HG03064 (cell line): Measurements from ENCODE around the gene SH2D1B.
"Not testable (repeated sequence)": the region's sequence is repeated elsewhere in the genome, so short reads cannot be mapped to it uniquely, and the experiment has no call there.

ENCODE experiments used
- ATAC-seq: cut with Tn5 transposase; IDR thresholded peaks from one replicate; pipeline ENCODE4 v1.9.1; 2021; ENCODE audit warnings: low read depth; ENCODE audit not compliant: unreplicated experiment

The SH2D1B gene, protein sequence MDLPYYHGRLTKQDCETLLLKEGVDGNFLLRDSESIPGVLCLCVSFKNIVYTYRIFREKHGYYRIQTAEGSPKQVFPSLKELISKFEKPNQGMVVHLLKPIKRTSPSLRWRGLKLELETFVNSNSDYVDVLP

DNA sequence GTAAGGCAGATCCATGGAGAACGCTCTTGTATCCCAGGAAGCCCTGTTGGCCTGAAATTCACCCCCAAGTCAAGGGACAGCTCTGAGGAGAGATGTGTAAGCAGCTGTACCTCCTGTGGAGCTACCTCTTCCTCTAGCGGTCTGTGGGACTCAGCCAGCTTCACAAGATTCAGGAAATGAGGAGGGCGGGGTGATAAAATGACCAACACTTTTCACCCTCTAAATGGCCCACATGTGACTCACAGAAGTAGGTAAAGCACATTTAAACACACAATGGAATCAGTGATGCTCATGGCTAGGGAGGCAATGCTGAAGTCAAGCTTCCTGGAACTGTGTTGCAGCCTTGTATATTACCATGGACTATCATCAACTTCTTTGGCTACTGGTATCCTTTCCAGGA lies at the start of gene SH2D1B:
Gene SH2D1B, minus strand, starts transcription at position 135 of the 400 bp plus-strand sequence. Its CDS starts 120 bp downstream, at position 15.
- no peak for ATAC-seq

DNA sequence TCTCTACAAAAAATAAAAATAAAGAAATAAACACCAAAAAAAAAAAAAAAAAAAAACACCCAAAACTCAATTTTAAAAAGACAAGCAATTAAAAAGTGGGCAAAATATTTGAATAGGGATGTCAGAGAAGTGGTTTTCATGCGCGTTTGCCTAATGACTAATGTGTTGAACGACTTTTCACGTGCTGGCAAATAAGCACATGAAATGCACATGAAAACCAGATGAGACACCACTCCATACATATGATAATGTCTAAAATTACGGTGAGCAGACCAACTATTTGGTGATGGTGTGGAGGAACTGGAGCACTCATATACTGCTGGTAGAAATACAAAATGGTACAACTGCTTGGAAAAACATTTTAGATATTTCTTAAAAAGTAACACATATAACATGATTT lies 46.3 kb upstream of the SH2D1B start:
- ATAC-seq = no peak

DNA sequence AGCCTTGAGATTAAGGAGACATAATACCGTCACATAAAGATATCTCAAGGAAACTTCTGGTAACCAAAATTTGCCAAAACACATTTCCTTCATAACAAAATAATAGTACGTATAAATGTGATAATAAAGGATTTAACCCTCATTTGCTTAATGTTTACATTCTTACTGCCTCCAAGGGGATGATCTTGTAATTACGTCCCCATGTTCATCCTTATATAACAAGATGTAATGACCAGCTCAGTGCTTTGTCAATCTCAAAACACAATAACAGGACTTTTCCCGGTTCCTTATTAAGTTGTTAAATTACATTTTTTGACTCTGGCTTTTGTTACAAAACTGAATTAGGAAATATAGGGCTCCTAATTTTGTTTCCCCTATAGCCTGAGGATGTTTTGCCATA lies 44.4 kb upstream of the SH2D1B start:
- ATAC-seq = no peak

DNA sequence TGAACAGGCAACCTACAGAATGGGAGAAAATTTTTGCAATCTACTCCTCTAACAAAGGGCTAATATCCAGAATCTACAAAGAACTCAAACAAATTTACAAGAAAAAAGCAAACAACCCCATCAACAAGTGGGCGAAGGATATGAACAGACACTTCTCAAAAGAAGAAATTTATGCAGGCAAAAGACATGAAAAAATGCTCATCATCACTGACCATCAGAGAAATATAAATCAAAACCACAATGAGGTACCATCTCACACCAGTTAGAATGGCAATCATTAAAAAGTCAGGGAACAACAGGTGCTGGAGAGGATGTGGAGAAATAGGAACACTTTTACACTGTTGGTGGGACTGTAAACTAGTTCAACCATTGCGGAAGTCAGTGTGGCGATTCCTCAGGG lies 42.4 kb upstream of the SH2D1B start:
- not testable (repeated sequence) for ATAC-seq

DNA sequence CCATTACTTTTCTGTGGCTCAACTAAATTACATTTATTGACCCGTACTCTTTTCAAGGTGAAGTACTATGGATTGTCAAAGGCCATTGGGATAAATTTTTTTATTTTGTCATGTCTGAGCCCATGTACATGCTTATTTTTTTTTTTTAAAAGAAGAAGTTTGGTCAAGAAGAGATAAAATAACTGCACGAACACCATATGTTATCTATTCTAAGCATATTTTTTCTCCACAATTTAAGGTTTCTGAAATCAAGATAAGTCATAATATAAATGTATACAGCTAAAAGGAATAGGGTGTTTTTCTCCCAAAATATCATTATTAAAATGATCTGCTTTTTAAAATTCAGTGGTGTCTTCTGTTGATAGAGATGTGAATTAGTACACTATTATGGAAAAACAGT lies 35.0 kb upstream of the SH2D1B start:
- no peak for ATAC-seq

DNA sequence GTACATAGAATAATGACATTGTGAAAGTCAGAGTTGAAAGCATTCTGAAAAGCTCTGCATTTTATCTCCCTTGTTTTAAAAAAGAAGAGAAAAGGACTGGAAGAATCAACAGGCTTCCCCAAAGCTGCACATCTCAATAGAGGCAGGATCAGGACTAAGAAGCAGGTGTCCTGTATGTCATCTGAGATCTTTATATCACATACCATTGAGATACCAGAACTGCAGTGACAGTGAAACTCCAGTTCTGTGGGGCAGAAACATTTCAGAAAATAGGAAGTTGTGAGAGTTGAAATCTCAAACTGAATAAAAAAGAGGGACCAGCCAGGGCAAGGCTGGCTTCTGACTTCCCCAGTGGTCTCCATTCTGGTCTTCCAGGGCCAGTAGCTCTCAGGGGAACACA lies 33.0 kb upstream of the SH2D1B start:
- no peak for ATAC-seq

DNA sequence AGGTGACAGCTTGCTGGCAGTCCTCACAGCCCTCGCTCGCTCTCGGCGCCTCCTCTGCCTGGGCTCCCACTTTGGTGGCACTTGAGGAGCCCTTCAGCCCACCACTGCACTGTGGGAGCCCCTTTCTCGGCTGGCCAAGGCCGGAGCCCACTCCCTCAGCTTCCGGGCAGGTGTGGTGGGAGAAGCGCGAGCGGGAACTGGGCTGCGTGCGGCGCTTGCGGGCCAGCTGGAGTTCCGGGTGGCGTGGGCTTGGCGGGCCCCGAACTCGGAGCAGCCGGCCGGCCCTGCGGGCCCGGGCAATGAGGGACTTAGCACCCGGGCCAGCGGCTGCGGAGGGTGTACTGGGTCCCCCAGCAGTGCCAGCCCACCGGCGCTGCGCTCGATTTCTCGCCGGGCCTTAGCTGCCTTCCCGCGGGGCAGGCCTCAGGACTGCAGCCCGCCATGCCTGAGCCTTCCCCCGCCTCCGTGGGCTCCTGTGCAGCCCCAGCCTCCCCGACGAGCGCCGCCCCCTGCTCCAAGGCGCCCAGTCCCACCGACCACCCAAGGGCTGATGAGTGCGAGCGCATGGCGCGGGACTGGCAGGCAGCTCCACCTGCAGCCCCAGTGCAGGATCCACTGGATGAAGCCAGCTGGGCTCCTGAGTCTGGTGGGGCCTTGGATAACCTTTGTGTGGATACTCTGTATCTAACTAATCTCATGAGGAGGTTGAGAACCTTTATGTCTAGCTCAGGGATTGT lies 21.2 kb upstream of the SH2D1B start:
- not testable (repeated sequence) for ATAC-seq

DNA sequence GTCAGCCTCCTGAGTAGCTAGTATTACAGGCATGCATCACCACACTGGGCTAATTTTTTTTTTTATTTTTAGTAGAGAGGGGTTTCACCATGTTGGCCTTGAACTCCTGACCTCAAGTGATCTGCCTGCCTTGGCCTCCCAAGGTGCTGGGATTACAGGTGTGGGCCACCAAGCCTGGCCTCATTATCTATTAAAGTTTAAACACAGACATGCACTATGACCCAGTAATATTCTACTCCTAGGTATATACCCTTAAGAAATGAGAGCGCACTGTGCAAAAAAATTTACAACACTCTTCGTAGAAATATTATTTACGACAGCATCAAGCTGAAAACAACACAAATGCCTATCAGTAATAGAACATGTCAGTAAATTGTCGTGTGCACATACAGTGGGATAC lies 18.6 kb upstream of the SH2D1B start:
- ATAC-seq = no peak

DNA sequence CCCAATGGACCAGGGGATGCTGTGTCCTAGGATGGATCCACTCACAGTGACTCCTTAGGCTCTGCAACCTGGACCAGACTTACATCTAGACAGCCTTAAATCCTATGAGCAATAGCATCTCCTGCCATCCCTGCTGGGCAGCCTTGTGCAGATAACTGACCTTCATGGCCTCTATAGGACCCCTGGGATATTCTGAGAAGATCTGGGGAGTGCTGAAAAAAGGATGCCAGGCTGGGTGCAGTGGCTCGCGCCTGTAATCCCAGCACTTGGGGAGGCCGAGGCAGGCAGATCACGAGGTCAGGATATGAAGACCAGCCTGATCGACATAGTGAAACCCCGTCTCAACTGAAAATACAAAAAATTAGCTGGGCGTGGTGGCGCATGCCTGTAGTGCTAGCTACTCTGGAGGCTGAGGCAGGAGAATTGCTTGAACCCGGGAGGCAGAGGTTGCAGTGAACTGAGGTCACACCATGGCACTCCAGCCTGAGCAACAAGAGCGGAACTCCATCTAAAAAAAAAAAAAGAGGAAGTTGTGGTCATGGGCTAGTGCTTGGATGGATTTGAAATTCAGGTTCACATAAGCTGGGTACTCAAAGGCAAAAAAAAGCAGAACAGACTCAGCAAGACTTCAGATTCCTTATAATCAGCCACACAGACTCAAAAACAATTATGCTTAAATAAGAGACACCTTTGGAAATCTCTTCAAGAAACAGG lies 10.9 kb upstream of the SH2D1B start:
- ATAC-seq = no peak

DNA sequence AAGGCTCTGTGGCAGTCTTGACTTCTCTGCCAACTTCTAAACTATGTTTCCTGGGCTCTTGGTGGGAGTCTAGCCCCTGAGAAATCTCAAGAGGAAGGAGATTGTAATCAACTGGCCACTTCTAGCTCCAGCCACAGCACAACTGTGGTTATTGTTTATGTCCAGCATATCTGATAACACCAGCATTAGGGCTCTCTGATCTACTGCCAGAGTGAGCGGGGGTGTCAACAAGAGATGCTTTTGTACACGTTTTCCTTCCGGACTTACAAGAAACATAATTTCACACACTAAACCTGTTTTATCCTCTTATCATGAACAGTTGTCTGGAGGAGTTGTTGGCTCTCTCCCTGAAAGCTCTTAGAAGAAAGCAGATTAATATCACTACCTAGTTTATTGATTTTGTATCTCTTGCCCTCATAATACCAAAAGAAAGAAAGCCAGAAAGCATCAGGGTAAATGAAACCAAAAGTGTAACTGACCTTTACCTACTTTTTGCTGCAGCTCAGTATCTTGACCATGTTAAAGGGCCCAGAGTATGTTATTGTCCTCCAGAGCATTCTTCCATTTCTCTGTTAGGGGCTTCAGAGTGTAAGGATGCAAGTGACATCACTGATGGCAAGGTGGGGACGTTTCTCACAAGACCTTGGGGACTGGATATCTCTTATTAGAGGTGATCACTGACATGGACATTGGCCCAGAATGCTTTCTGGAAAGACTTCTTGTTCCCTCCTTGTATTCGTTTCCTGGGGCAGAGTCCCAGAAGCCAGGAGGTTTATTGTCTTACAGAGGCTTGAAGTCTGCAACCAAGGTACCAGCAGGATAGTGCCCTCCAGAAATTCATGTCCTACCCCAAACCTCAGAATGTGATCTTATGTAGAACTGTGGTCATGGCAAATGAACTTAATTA lies 9.6 kb upstream of the SH2D1B start:
- no peak for ATAC-seq

DNA sequence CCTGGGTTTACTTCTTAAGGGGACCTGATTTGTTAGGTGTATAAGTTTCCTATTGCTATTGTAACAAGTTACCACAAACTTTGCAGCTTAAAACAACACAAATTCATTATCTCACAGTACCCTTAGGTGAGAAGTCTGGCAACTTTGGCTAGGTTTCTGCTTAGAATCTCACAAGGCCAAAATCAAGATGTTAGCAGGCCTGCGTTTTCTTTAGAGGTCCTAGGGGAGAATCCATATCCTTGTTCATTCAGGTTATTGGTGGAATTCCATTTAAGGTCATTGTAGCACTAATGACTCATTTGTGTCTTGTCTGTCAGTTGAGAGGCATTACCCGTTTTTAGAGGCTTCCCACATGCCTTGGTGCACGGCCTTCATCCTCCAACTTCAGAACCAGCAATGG lies 8.2 kb upstream of the SH2D1B start:
- ATAC-seq = no peak

DNA sequence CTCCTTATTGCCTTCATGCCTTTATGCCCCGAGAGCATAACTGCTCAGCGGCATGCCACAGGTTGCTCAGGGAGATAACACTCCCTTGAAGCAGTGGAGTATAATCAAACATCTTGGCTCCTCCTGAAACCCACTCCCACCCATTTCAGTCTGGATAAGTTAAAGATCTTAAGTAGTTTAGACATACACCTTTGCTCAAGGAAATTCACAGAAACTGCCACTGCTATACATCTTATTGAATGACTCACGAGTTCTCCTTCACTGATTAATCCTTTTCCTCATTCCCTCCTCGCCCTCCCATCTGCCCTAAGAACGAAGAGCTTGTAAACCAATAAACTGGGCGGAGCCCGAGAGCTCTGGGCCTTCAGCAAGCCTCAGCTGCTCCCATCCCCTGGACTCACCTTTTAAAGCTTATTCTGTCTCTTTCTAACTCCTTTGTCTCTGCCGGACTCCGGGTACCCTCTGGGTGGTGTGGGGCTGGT lies 7.6 kb upstream of the SH2D1B start:
- not testable (repeated sequence) for ATAC-seq

DNA sequence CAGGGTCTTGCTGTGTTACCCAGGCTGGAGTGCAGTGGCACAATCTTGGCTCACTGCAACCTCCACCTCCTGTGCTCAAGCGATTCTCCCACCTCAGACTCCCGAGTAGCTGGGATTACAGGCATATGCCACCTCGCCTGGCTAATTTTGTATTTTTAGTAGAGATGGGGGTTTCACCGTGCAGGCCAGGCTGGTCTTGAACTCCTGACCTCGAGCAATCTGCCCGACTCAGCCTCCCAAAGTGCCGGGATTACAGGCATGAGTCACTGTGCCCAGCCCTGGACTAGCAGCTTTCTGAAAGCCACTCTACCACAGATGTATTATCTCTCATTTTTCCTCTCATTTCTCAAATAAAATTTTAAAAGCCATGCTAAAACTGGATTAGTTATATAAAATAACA lies 6.6 kb upstream of the SH2D1B start:
- not testable (repeated sequence) for ATAC-seq

DNA sequence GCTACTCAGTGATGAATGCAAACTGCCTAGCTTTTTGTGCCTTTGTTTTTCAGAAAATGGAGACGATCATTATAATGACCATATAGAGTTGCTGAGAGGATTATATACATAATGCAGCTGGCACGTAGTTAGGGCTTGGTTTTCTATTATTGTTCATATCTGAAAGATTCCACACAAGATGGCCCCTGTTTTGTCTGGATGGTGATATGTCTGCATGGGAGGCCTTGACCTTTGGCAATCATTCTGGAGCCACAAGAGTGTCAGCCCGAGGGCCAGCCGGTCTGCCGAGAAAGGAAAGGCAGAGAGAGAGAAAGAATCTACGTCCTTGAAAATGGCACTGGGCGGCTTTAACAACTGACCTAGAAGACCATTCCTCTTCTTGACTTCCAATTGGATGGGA lies 5.7 kb upstream of the SH2D1B start:
- ATAC-seq = no peak

DNA sequence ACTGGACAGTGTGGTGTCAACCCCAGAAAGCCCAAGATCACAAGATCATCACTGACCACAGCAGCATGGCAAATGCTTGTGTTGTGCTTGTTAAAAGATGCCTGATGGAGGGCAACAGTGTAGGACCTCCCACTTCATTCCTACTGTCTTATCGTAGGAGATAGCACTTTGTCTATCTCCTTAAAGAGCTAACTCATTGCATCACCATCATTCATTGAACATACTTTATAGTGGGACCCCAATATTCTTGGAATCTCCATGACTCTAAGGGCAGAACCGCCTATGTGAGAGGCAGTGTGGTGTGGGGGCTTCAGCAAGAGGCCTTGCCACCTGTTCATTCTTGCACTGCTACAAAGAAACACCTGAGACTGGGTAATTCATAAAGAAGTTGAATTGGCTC lies 5.0 kb upstream of the SH2D1B start:
- ATAC-seq = no peak

DNA sequence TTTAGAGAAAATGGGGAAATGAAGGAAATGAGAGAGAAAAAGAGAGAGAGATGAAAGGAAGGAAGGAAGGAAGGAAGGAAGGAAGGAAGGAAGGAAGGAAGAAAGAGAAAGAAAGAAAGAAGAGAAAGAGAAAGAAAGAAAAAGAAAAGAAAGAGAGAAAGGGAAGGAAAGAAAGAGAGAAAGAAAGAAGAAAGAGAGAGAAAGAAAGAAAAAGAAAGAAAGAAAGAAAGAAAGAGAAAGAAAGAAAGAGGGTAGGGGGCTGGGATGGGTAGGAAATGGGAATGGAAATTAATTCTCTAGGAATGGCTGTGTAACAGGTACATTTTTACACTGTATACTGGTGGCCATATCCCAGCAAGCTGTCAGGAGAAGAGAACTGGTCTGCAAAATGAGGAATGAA lies 4.3 kb upstream of the SH2D1B start:
- ATAC-seq = no peak

DNA sequence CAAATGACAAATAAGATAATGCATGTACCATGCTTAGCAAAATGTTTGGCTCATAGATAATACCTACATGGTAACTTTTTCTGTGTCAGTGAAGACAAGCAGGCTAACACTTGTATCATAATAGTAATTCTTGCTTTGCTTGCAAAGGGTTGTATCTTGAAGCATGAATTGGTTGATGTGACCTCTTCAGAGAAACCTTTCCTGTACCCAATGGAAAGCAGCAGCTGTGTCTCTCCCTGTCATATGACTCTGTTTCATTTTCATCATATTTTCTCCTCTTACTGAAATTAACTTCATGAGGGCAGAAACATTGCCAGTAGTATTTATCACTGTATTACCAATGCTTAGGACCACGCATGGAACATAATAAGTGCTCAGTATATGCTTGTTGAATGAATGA lies 4.4 kb downstream of the SH2D1B start:
- ATAC-seq = no peak

DNA sequence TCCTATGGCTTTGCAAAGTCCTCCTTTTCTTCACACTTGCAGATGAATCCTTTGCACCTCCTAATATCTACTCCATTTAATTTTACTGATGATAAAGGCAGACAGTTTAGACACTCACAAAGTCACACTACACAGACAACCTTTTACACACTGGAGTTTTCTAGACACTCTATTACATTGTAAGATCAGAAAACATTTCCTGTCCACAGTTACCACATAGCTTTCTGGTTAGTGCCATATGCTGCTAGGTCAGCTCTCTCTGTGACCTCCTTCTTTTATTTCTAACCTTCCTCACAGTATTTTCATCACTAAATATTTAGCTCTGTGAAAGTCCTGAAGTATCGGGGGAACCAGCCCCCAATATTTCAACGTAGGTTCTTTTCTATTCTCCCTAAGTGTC lies 5.1 kb downstream of the SH2D1B start:
- no peak for ATAC-seq

DNA sequence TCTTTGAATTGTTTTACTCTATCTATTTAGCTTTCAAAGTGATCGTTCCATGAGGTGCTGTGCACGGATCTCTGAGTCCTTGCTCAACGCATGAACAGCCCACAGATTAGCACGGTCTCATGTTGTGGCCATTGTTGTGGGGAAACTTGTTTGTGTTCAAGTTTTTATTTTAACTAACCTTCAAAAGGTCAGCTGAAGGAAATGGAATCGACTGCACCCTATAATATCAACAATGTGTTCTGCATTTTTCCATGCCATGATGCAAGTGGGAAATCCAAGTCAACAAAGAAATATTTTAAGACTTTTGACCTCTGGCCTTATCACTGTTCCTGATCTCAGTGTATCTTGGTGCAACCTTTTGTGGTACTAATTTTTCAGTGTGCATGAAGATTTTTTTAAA lies 6.1 kb downstream of the SH2D1B start:
- no peak for ATAC-seq

DNA sequence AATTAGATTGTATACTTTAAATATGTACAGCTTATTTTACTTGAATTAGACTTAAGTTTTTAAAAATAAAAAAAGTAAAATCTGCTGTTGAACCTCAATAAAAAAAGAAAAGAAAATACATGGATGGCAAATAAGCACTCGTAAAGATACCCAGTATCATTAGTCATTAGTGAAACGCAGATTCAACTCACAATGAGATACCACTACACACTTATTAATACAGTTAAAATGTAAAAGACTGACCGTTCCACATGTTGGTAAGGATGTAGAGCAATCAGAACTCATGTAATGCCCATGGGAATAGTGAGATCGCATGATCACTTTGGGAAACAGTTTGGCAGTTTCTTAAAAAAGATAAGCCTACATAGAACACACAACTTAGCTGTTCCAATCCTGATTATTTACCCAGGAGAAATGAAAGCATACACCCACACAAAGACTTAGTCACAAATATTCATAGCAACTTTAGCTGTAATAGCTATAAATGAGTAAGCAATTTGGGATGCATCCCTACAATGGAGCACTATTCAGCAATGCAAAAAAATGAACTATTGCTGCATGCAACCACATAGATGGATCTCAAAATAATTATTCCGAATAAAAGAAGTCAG lies 7.3 kb downstream of the SH2D1B start:
- ATAC-seq = no peak
